Astrocyte of the cerebellum (primary cell): Measurements from ENCODE around the gene CCDC182.

ENCODE experiments used
- DNase-seq: peaks from one replicate; pipeline ENCODE4 v3.0.0-alpha.2; 2011; ENCODE audit warnings: low read depth
- H3K4me3 ChIP-seq: 2 replicates; pipeline ENCODE4 v1.5.1; 2011; ENCODE audit warnings: mild to moderate bottlenecking, low read depth, low read length, moderate library complexity
- CTCF ChIP-seq: IDR thresholded peaks from 2 replicates; pipeline ENCODE4 v1.5.1; 2012; ENCODE audit warnings: low read length, low read depth, moderate library complexity, mild to moderate bottlenecking; ENCODE audit errors: missing control alignments
- in situ Hi-C: cut with HindIII; loops from 2 replicates; pipeline ENCODE4 v1.10.0; 2017; ENCODE audit warnings: low sequenced_read_pairs

CCDC182 gene

DNA sequence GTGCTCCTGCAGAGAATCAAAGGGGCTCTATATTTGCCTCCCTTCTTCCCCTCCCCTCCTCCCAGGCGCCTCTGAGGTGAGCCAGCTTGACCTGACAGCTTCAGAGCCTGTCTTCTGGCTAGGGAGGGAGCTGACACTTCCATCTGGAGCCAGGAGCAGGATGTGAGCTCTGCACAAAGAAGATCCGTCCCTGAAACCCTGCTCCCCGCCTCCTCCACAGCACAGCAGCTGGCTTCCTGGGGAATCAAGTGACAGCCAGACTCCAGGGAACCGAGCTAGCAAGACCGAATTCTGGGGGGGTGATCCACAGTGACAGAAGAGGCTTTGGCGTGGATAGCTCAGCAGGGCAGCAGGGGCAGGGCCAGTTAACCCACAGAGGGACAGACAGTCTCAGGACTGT lies 37.2 kb downstream of the CCDC182 start:
- DNase-seq = no peak
- in situ Hi-C loops = no loop called here
- no peak overlapping the region for H3K4me3 ChIP-seq
- TF ChIP-seq CTCF = no peak

- no peak for TF ChIP-seq CTCF
- DNase-seq = no peak
- no peak overlapping the region for H3K4me3 ChIP-seq
- in situ Hi-C loops = no loop called here
These were observed 38.3 kb downstream of the CCDC182 start for GRCh38 chr17:57706761-57707160.

DNA sequence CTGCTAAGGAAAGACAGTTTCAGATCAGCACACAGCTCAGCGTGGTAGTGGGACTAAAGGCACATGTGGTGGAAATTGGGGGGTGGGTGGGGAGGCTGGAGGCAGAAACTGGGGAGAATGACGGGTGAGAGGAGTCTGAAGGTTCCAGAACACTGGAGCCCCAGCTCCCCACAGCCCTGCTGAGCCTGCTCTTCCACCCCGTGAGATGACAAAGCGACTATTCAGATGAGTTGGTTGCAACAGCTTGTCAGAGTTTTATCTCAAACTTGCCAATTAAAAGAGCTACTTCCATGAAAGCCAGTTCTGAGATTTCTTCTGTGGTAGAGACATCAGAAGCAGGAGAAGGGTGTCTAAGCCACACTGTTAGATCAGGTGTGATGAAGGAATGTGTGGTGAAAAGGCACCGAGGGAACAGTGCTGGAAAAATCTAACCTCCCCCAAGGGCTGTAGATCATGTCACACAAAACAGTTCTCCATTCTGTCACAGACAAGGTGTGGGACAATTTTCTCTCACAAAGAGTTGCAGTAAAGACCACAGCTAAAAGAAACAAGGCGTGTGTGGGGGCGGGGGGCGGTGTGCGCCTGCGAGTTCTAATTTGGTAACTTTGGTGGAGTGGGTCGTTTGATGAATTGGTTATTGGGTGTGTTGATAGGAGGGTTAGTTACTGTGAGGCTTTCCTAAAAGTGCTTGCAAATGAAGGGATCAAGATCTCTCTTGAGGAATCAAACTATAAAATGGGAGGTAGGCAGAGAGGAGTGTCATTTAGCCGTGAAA lies 39.0 kb downstream of the CCDC182 start:
- in situ Hi-C loops = no loop called here
- no peak for TF ChIP-seq CTCF
- H3K4me3 ChIP-seq = no peak overlapping the region
- no peak for DNase-seq

DNA sequence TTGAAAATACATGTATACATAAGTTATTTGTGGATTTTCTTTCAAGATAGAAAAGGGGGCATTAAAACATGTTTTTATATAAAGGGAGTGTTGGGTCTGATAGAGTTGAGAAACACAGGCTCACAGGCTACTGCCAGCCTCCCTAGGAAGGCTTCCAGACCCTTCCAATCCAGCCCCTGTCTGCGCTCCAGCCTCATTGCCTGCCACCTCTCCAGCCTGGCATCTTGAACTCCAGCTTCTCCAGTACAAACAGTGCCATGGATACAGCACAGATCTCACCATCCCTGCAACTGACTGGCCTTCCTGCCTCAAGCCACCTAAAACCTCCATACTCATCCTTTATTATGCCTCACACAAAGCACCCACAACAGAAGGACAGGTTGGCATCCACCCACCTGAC lies 40.7 kb downstream of the CCDC182 start:
- in situ Hi-C loops = no loop called here
- no peak overlapping the region for H3K4me3 ChIP-seq
- DNase-seq = no peak
- TF ChIP-seq CTCF = no peak

DNA sequence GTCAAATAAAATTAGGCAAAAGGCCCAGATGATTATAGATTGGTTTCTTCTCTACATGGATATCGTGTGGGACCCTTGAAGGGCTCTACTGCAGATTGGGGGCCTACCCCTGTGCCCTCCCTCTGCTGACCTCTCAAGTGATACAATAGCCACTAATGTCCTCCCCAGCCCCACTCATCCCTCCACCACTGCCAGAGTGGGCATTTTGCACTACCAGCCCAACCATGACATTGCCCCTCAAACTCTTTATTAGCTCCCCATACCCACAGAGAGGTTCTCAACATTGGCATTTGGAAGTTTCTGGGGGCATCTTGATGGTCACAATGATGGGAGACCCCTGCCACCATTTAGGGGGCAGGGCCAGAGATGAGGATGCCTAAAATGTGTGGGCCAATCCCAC lies 41.8 kb downstream of the CCDC182 start:
- TF ChIP-seq CTCF = no peak
- in situ Hi-C loops = no loop called here
- H3K4me3 ChIP-seq = no peak overlapping the region
- no peak for DNase-seq

DNA sequence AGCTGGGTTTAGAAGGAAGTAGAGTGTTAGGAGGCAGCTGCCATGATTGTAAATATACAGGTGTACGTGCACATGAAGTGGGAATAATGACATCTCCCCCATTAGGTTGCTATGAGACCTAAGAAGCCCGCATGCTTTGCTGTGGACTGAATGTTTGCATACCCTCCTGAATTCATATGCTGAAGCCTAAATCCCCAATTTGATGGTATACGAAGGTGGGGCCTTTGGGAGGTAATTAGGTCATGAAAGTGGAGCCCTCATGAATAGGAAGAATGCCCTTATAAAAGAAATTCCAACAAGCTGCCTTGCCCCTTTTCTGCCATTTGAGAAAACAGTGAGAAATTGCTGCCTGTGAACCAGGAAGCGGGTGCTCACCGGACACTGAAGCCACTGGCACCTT lies 44.0 kb downstream of the CCDC182 start:
- in situ Hi-C loops = no loop called here
- no peak overlapping the region for H3K4me3 ChIP-seq
- TF ChIP-seq CTCF = no peak
- no peak for DNase-seq
